NT2/D1 (cell line): ENCODE results near the gene FGF22.

Experiments used
- DNase-seq: peaks from one replicate; pipeline ENCODE4 v3.0.0-alpha.2; 2011; ENCODE audit warnings: low read depth, low spot score
- H3K27me3 ChIP-seq: 2 replicates; pipeline ENCODE4 v1.6.0; 2011; ENCODE audit warnings: mild to moderate bottlenecking; ENCODE audit not compliant: insufficient read length, insufficient read depth
- H3K36me3 ChIP-seq: 2 replicates; pipeline ENCODE4 v1.6.1; 2011; ENCODE audit warnings: mild to moderate bottlenecking, low read length, mixed read lengths; ENCODE audit not compliant: insufficient read depth, insufficient read length
- H3K4me1 ChIP-seq: 2 replicates; pipeline ENCODE4 v1.5.1; 2011; ENCODE audit not compliant: insufficient read depth, insufficient read length
- H3K4me3 ChIP-seq: 2 replicates; pipeline ENCODE4 v1.5.1; 2011; ENCODE audit warnings: low read depth; ENCODE audit not compliant: insufficient read length
- H3K9ac ChIP-seq: 2 replicates; pipeline ENCODE4 v1.6.0; 2011; ENCODE audit warnings: low read depth; ENCODE audit not compliant: insufficient read length
- H3K9me3 ChIP-seq: 2 replicates; pipeline ENCODE4 v1.5.1; 2011; ENCODE audit warnings: mild to moderate bottlenecking, low read length; ENCODE audit not compliant: insufficient read depth
- SUZ12 ChIP-seq: IDR thresholded peaks from 2 replicates; pipeline ENCODE4 v1.6.1; 2011; ENCODE audit not compliant: insufficient read length, insufficient read depth; ENCODE audit errors: extremely low read depth
- YY1 ChIP-seq: IDR thresholded peaks from 2 replicates; pipeline ENCODE4 v1.6.1; 2011; ENCODE audit not compliant: insufficient read length, insufficient read depth
- ZNF274 ChIP-seq: IDR thresholded peaks from 2 replicates; pipeline ENCODE4 v1.6.1; 2011; ENCODE audit warnings: mild to moderate bottlenecking, low read depth, low read length

FGF22 gene

GRCh38 chr19:647566-648284, 8.0 kb downstream of the FGF22 start:
- no peaks in the 10 kb centered on the region for H3K9me3 ChIP-seq
- peaks cover 2% of the 10 kb centered on the region for H3K4me1 ChIP-seq
- peaks cover 84% of the 10 kb centered on the region for H3K36me3 ChIP-seq
- no peak for DNase-seq
- no peak overlapping the region for H3K9ac ChIP-seq
- H3K27me3 ChIP-seq: no peaks in the 10 kb centered on the region
- TF ChIP-seq YY1: no peak
- TF ChIP-seq ZNF274: no peak
- no peak for TF ChIP-seq SUZ12
- H3K4me3 ChIP-seq: no peak overlapping the region

- TF ChIP-seq SUZ12 (no peak), ZNF274 (no peak), YY1 (no peak)
- H3K36me3 ChIP-seq: peaks cover 86% of the 10 kb centered on the region
- no peak for DNase-seq
- H3K9ac ChIP-seq: no peak overlapping the region
- no peak overlapping the region for H3K4me3 ChIP-seq
- no peaks in the 10 kb centered on the region for H3K27me3 ChIP-seq
- H3K4me1 ChIP-seq: peaks cover 3% of the 10 kb centered on the region
- no peaks in the 10 kb centered on the region for H3K9me3 ChIP-seq
Measured at GRCh38 chr19:648305-648704, 8.6 kb downstream of the FGF22 start.

- Histone ChIP-seq H3K9ac (no peak overlapping the region), H3K4me3 (no peak overlapping the region), H3K4me1 (peaks cover 11% of the 10 kb centered on the region), H3K9me3 (no peaks in the 10 kb centered on the region), H3K36me3 (peaks cover 91% of the 10 kb centered on the region), H3K27me3 (no peaks in the 10 kb centered on the region)
- DNase-seq: no peak
- TF ChIP-seq YY1: no peak
- no peak for TF ChIP-seq SUZ12
- TF ChIP-seq ZNF274: no peak
Measured at GRCh38 chr19:648904-649801, 9.5 kb downstream of the FGF22 start.

GRCh38 chr19:650121-650520, 10.4 kb downstream of the FGF22 start:
- H3K9ac ChIP-seq: no peak overlapping the region
- no peaks in the 10 kb centered on the region for H3K9me3 ChIP-seq
- TF ChIP-seq ZNF274 (no peak), SUZ12 (no peak), YY1 (no peak)
- H3K27me3 ChIP-seq: no peaks in the 10 kb centered on the region
- H3K4me3 ChIP-seq: no peak overlapping the region
- no peak for DNase-seq
- peaks cover 90% of the 10 kb centered on the region for H3K36me3 ChIP-seq
- H3K4me1 ChIP-seq: peaks cover 15% of the 10 kb centered on the region

GRCh38 chr19:651114-651818, 11.6 kb downstream of the FGF22 start:
- Histone ChIP-seq H3K9ac (no peak overlapping the region), H3K4me3 (no peak overlapping the region), H3K9me3 (no peaks in the 10 kb centered on the region), H3K27me3 (no peaks in the 10 kb centered on the region), H3K4me1 (peaks cover 16% of the 10 kb centered on the region), H3K36me3 (peaks cover 90% of the 10 kb centered on the region)
- no peak for DNase-seq
- TF ChIP-seq ZNF274: no peak
- no peak for TF ChIP-seq SUZ12
- TF ChIP-seq YY1: no peak

GRCh38 chr19:651991-652390, 12.3 kb downstream of the FGF22 start:
- DNase-seq: no peak
- Histone ChIP-seq H3K9ac (peak overlapping the region; percentile 10), H3K36me3 (peaks cover 86% of the 10 kb centered on the region), H3K4me1 (peaks cover 19% of the 10 kb centered on the region), H3K4me3 (no peak overlapping the region), H3K9me3 (no peaks in the 10 kb centered on the region), H3K27me3 (no peaks in the 10 kb centered on the region)
- TF ChIP-seq YY1 (no peak), SUZ12 (no peak), ZNF274 (no peak)
